IPS-15b (cell line): ENCODE data around the gene ATL3.

Experiments
- H3K27me3 ChIP-seq: one replicate; pipeline ENCODE4 v1.6.1; 2013; ENCODE audit warnings: low read length; ENCODE audit not compliant: control insufficient read depth, insufficient read depth
- H3K36me3 ChIP-seq: one replicate; pipeline ENCODE4 v1.6.1; 2013; ENCODE audit warnings: low read length; ENCODE audit not compliant: control insufficient read depth, insufficient read depth
- H3K4me1 ChIP-seq: one replicate; pipeline ENCODE4 v1.6.1; 2013; ENCODE audit warnings: mild to moderate bottlenecking, low read length; ENCODE audit not compliant: control insufficient read depth, insufficient read depth
- H3K4me3 ChIP-seq: one replicate; pipeline ENCODE4 v1.5.1; 2013; ENCODE audit warnings: low read depth, low read length
- H3K9ac ChIP-seq: one replicate; pipeline ENCODE4 v1.6.1; 2013; ENCODE audit warnings: low read depth, mild to moderate bottlenecking, low read length
- H3K9me3 ChIP-seq: one replicate; pipeline ENCODE4 v1.6.1; 2013; ENCODE audit warnings: mild to moderate bottlenecking, low read length; ENCODE audit not compliant: control insufficient read depth, insufficient read depth

The ATL3 gene

DNA sequence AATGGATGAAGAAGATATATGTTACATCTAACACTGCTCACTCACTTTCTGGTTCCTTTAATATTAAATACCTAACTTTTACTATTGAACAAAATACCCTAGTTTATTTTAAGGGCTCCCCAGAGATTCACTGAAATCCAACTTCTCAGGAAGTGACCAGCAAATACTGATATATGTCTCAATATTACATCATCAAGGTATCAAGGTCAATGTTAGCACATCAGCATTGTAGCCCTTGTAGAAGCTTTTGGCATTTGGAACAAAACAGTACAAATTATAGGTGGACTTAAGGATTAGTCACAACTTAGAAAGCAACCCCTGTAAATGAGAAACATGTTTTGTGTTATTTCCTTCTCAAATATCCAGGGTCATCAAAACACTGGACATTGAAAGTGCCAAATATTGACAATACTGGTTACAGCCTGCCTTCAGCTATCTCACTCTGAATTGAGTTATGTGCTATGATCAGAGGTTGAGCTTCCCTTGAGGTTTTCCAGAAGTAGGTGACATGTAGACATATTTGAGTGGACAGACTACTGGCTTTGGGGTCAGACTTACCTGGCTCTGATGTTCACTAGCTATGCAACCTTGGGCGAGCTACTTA is 1.9 kb upstream of the ATL3 start:
- peaks cover under 1% of the 10 kb centered on the region for H3K4me1 ChIP-seq
- H3K36me3 ChIP-seq = no peaks in the 10 kb centered on the region
- H3K9me3 ChIP-seq = no peaks in the 10 kb centered on the region
- no peak overlapping the region for H3K4me3 ChIP-seq
- H3K27me3 ChIP-seq = no peaks in the 10 kb centered on the region
- no peak overlapping the region for H3K9ac ChIP-seq

DNA sequence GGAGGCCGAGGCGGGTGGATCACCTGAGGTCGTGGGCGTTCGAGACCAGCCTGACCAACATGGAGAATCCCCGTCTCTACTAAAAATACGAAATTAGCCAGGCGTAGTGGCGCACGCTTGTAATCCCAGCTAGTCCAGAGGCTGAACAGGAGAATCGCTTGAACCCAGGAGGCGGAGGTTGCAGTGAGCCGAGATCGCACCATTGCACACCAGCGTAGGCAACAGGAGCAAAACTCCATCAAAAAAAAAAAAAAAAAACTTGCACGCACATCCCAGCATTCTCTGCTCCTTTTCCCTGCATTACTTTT is 934 bp upstream of the ATL3 start:
- no peaks in the 10 kb centered on the region for H3K27me3 ChIP-seq
- H3K4me1 ChIP-seq = peaks cover 4% of the 10 kb centered on the region
- no peak overlapping the region for H3K4me3 ChIP-seq
- no peaks in the 10 kb centered on the region for H3K36me3 ChIP-seq
- no peak overlapping the region for H3K9ac ChIP-seq
- no peaks in the 10 kb centered on the region for H3K9me3 ChIP-seq

DNA sequence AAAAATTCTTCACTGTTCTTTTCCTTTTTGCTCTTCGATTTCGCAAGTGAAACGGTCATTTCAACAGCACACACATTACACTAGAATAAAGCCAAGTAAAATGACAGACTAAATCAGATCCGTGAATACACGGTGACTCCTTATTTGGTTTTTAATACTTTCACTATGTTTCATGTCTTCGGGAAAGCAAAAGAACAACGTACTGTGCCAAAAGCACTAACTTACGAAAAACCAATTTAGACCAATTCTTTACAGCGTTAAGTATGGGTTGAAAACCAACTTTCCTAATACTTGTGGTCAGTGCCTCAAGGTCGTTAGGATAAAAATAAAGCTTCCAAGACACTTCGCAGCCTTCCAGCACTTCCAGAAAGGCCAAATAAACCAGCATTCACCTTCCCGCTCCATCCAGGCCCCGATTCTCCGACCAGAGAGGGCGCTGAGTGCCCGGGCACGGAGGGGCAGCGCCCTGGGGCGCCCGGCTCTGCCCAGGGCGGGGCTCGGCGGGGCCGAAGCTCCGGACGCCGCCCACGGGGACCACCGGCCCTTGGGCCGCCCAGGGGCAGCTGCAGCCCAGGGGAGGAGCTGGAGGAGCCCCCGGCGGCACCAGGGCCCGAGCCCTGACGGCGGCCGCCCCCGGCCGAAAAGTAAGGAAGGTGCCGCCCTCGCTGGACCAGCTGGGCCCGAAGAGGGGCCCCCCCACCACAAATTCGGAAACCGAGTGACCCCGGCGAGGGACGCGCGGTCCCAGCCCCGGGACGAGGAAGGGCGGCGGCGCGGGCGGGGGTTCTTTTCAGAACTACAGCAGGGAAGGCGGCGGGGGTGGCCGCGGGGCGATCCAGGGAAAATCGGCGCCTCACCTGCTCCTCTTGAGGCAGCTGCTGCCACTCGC is 499 bp downstream of the ATL3 start:
- no peaks in the 10 kb centered on the region for H3K27me3 ChIP-seq
- H3K9me3 ChIP-seq = no peaks in the 10 kb centered on the region
- peaks cover 4% of the 10 kb centered on the region for H3K4me1 ChIP-seq
- H3K36me3 ChIP-seq = no peaks in the 10 kb centered on the region
- peak overlapping the region; percentile 63 for H3K9ac ChIP-seq
- peak overlapping the region; percentile 43 for H3K4me3 ChIP-seq

DNA sequence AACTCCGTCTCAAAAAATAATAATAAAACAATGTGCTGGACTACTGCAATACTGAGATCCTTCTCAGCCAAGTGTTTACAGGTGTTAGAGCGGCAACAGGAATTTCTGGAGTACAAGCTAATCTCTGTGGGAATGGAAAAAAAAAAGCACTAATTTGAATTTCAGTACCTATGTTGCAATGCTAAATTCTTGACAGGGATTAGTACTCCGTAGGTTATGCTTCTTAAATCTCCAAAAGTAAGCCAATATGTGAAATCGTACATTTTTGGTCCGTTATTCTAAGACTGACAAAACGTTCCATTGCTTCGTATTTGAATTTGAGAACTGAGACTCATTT is 1.1 kb downstream of the ATL3 start:
- peak overlapping the region; percentile 43 for H3K4me3 ChIP-seq
- H3K9me3 ChIP-seq = no peaks in the 10 kb centered on the region
- no peak overlapping the region for H3K9ac ChIP-seq
- peaks cover 4% of the 10 kb centered on the region for H3K4me1 ChIP-seq
- no peaks in the 10 kb centered on the region for H3K27me3 ChIP-seq
- H3K36me3 ChIP-seq = no peaks in the 10 kb centered on the region

DNA sequence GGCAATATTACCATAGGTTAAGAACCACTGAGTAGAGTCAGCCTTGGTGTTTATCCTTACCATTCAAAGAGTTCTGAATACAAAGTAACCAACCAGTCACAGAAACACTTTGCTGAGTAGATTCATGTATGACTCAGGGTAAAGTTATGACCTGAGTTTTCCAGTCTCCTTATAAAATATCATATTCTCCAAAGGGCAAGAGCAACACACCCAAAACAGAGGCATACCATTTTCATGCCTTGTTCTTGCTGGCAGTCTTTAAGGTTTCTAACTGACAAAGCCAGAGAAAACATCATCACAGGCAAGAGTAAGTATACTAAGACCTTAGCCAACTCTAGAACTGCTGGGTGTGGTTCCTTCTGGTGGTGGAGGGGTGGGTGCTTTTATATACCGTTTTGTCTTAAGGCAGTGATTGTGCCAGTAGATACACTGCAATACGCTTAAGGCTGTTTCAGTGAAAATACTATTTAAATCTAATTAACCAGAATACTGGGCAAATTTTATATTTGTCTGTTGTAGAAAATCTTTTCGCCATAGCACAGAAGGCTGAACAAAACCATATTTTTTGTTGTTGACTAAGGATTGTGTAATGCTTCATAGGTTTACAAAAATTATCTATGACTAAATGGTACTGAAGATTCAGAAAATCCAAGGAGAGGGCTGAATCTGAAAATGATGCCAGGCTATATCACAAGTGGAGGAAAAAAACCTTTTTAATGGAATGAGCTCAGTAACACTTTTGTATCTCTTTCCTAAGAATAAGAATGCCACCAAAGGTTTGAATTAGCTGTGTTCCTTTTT is 3.0 kb downstream of the ATL3 start:
- no peaks in the 10 kb centered on the region for H3K9me3 ChIP-seq
- H3K9ac ChIP-seq = no peak overlapping the region
- peaks cover 4% of the 10 kb centered on the region for H3K4me1 ChIP-seq
- H3K36me3 ChIP-seq = no peaks in the 10 kb centered on the region
- H3K4me3 ChIP-seq = no peak overlapping the region
- H3K27me3 ChIP-seq = no peaks in the 10 kb centered on the region

DNA sequence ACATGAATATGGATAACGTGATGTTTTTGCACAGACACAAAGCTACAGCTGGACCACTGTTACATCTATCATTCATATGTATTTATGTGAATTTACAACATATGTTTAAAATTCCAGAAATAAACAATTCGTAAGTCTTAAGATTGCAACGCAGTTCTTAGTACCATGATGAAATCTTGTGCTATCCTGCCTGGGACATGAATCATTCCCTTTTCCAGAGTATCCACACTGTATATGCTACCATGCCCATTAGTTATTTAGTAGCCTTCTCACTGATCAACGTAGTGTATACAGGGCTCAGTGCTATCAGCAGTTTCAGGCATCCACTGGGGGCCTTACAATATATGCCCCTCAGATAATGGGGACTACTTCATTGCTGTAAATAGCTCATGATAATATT is 4.3 kb downstream of the ATL3 start:
- H3K4me1 ChIP-seq = peaks cover 4% of the 10 kb centered on the region
- no peaks in the 10 kb centered on the region for H3K36me3 ChIP-seq
- H3K4me3 ChIP-seq = no peak overlapping the region
- H3K9ac ChIP-seq = no peak overlapping the region
- no peaks in the 10 kb centered on the region for H3K9me3 ChIP-seq
- no peaks in the 10 kb centered on the region for H3K27me3 ChIP-seq

DNA sequence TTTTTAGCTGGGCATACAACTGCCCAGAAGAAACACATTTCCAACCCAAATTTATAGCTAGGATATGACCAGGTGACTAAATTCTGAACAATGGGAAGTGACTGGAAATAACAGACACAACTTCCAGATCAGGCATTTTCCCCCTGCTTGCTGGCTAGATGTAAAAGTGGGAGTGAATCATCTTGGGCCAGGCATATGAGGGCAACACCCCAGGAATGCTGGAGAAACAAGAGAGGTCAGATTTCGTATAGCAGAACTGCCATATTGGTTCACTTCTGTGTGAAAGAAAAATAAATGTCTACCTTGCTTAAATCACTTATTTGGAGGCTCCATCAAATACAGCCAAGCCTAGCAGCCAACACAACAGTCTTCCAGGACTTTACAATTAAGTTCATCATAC is 7.4 kb downstream of the ATL3 start:
- H3K27me3 ChIP-seq = no peaks in the 10 kb centered on the region
- H3K36me3 ChIP-seq = no peaks in the 10 kb centered on the region
- no peak overlapping the region for H3K4me3 ChIP-seq
- H3K9me3 ChIP-seq = no peaks in the 10 kb centered on the region
- H3K4me1 ChIP-seq = peaks cover 4% of the 10 kb centered on the region
- H3K9ac ChIP-seq = no peak overlapping the region

DNA sequence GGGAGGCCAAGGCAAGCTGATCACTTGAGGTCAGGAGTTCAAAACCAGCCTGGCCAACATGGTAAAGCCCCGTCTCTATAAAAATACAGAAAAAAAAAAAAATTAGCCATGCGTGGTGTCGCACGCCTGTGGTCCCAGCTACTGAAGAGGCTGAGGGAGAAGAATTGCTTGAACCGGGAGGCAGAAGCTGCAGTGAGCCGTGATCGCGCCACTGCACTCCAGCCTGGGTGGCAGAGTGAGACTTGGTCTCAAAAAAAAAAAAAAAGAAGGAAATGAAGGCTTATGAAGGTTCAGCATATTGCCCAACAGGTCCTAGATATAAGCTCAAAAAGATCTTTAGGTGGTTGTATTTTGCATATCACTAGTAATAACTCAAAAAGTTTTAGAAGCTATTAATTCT is 10.2 kb downstream of the ATL3 start:
- no peaks in the 10 kb centered on the region for H3K36me3 ChIP-seq
- H3K9ac ChIP-seq = no peak overlapping the region

DNA sequence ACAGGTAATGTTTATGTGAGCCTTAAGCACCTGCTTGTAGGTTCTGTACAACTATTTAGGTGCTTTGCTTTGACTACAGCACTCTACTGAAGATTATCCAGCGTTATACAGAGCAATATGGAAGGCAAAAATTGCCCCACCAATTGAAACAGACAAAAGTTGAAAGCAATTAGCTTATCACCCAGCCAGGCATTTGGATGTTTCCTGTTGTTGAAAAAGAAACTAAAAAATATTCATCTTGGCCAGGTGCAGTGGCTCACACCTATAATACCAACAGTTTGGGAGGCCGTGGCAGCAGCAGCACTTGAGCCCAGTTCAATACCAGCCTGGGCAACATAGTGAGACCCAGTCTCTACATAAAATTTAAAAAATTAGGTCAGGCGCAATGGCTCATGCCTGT is 18.5 kb downstream of the ATL3 start:
- Histone ChIP-seq H3K27me3 (no peaks in the 10 kb centered on the region), H3K9ac (no peak overlapping the region), H3K4me1 (no peaks in the 10 kb centered on the region), H3K4me3 (no peak overlapping the region), H3K9me3 (no peaks in the 10 kb centered on the region), H3K36me3 (peaks cover 6% of the 10 kb centered on the region)

More for the DNA sequence above, 10.2 kb downstream of the ATL3 start:
- H3K9me3 ChIP-seq = no peaks in the 10 kb centered on the region
- no peaks in the 10 kb centered on the region for H3K27me3 ChIP-seq
- H3K4me3 ChIP-seq = no peak overlapping the region
- H3K4me1 ChIP-seq = no peaks in the 10 kb centered on the region

DNA sequence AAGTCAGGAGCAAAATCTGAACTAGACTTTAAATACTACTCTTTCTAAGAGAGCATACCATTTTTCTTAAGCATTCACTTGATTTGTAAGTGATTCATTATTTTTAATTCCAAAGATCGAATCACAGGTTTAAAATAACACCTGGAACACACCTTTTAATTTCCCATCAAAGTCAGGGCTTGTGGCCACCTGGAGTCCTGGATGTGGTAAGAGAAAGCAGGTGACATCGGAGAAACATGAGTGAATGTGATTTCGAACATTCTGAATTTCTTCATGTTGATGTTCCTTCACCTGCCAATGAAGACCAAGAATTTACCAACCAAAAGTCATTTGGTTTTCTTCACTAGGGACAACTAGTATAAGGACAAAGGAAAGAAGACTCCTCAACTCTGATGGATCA is 28.0 kb downstream of the ATL3 start:
- Histone ChIP-seq H3K27me3 (no peaks in the 10 kb centered on the region), H3K36me3 (no peaks in the 10 kb centered on the region), H3K9me3 (no peaks in the 10 kb centered on the region), H3K9ac (no peak overlapping the region), H3K4me1 (no peaks in the 10 kb centered on the region), H3K4me3 (no peak overlapping the region)

DNA sequence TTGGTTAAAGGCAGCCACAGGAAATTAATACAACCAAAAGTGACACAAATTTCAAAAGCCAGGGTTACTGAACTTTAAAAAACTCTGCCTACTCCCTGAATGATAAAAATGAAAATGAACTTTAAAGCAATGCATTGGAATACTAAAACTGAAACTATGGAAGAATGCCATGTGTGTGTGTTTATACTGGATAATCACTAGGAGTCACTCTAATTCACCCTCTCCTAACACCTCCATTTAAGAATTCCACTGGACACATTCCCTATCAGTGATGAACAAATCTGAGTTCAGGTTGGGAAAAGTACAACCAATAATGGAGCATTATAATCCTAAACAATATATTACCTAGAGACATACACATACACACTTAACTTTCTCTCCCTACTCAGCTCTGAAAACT is 29.4 kb downstream of the ATL3 start:
- Histone ChIP-seq H3K27me3 (no peaks in the 10 kb centered on the region), H3K9me3 (no peaks in the 10 kb centered on the region), H3K36me3 (no peaks in the 10 kb centered on the region), H3K9ac (no peak overlapping the region), H3K4me3 (no peak overlapping the region), H3K4me1 (no peaks in the 10 kb centered on the region)
